Common myeloid progenitor, CD34-positive (primary cell): ENCODE results near the gene ARHGAP32.

ENCODE experiments used
- CTCF ChIA-PET: fragments of 350-600 bp; sonication (Branson Sonifier 250); formaldehyde crosslinking; loops from one replicate; lab custom pipeline; 2021; ENCODE audit warnings: antibody characterized with exemption; lab: Charles Lee
- POLR2A ChIA-PET: fragments of 350-600 bp; sonication (Branson Sonifier 250); formaldehyde crosslinking; loops from one replicate; lab custom pipeline; 2021; ENCODE audit warnings: antibody characterized with exemption; lab: Charles Lee
- DNase-seq, 3 donors: peaks; one replicate each; pipeline versions ENCODE4 v3.0.0 to v3.0.0-alpha.2; 2013
- H3K27ac ChIP-seq, 2 experiments: 1 replicate in 1 of 2; 2 replicates in 1 of 2; pipeline ENCODE4 v1.7.0; 2013; ENCODE audit warnings: inconsistent platforms in 2 of 2, low read length in 2 of 2, mild to moderate bottlenecking in 2 of 2, low read depth in 1 of 2, moderate library complexity in 1 of 2; ENCODE audit not compliant: severe bottlenecking in 2 of 2, insufficient read depth in 1 of 2, poor library complexity in 1 of 2
- H3K27me3 ChIP-seq, 5 experiments: replicated peaks in 2 of 5; 1 replicate in 3 of 5; 2 replicates in 2 of 5; pipeline versions ENCODE4 v1.6.1 to v1.7.0; 2013; ENCODE audit warnings: low read length in 4 of 5, mild to moderate bottlenecking in 2 of 5, moderate library complexity in 2 of 5, inconsistent platforms in 1 of 5; ENCODE audit not compliant: insufficient read depth in 5 of 5, control insufficient read depth in 4 of 5
- H3K36me3 ChIP-seq, 4 experiments: 1 replicate in 2 of 4; 2 replicates in 2 of 4; pipeline versions ENCODE4 v1.6.1 to v1.7.0; 2013; ENCODE audit warnings: low read length in 3 of 4, control low read depth in 1 of 4, mild to moderate bottlenecking in 1 of 4; ENCODE audit not compliant: control insufficient read depth in 4 of 4, insufficient read depth in 4 of 4
- H3K4me1 ChIP-seq, 4 experiments: 1 replicate in 3 of 4; 2 replicates in 1 of 4; pipeline versions ENCODE4 v1.6.1 to v1.7.1; 2013; ENCODE audit warnings: low read length in 3 of 4, mild to moderate bottlenecking in 3 of 4, control low read depth in 1 of 4, inconsistent platforms in 1 of 4, moderate library complexity in 1 of 4; ENCODE audit not compliant: control insufficient read depth in 4 of 4, insufficient read depth in 4 of 4; ENCODE audit errors: control extremely low read depth in 1 of 4
- H3K4me3 ChIP-seq, 7 experiments: 1 replicate in 4 of 7; 2 replicates in 3 of 7; pipeline versions ENCODE4 v1.5.1 to v1.7.0; 2013; ENCODE audit warnings: mild to moderate bottlenecking in 7 of 7, low read length in 6 of 7, moderate library complexity in 6 of 7, inconsistent platforms in 2 of 7, low read depth in 2 of 7, control low read depth in 1 of 7; ENCODE audit not compliant: insufficient read depth in 4 of 7, control insufficient read depth in 1 of 7; ENCODE audit errors: extremely low read depth in 1 of 7
- H3K9me3 ChIP-seq, 5 experiments: 1 replicate in 4 of 5; 2 replicates in 1 of 5; pipeline versions ENCODE4 v1.6.1 to v1.7.1; 2013; ENCODE audit warnings: low read length in 4 of 5, mild to moderate bottlenecking in 2 of 5, inconsistent platforms in 1 of 5, low read depth in 1 of 5, moderate library complexity in 1 of 5; ENCODE audit not compliant: control insufficient read depth in 4 of 5, insufficient read depth in 2 of 5; ENCODE audit errors: control extremely low read depth in 1 of 5
- WGBS: methylation state at CpG from one replicate; pipeline ENCODE4 v1.1.5; 2013; ENCODE audit not compliant: insufficient coverage; 5-methylcytosine and 5-hydroxymethylcytosine counted together

Gene ARHGAP32

GRCh38 chr11:128933481-128934178 is 258.5 kb downstream of the ARHGAP32 start:
- POLR2A ChIA-PET: no interaction called here
- no peaks in the 10 kb centered on the region for H3K27me3 ChIP-seq
- CTCF ChIA-PET: interaction anchor here (1.3 to 34.5 kb wide), 5 partner anchors 14 to 44 kb away, joined by 3 to 640 read pairs (median 10); partner anchors contain the start of gene KCNJ5

DNA sequence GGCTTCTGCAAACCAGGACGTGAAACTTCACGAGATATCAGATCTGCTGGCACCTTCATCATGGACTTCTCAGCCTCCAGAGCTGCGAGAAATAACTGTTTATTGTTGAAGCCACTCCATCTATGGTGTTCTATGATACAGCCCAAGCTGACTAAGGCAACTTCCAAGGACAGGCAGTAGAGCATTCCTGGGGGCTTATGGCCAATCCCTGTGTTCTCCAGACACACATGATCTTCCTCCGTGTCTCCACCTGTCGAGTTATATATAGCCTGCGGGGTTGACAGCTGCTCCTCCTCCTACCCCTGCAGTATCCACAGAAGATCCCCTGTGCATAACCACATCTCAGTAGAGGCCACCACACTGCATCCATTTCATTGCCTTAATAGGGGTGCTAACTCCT is 260.5 kb downstream of the ARHGAP32 start:
- H3K4me3 ChIP-seq: no peak overlapping the region
- POLR2A ChIA-PET: no interaction called here
- H3K27me3 ChIP-seq: peaks cover 0 to 2% (median 0%) of the 10 kb centered on the region in 5 experiments
- 100% methylated on average over 4 of the region's 6 CpGs for WGBS
- no peak overlapping the region for H3K27ac ChIP-seq
- H3K9me3 ChIP-seq: peaks cover 0 to 10% (median 5%) of the 10 kb centered on the region in 5 experiments
- H3K4me1 ChIP-seq: peaks cover 0 to 6% (median 0%) of the 10 kb centered on the region in 4 experiments
- no peaks in the 10 kb centered on the region for H3K36me3 ChIP-seq
- CTCF ChIA-PET: interaction anchor here (1.0 to 34.5 kb wide), 5 partner anchors 9 to 42 kb away, joined by 3 to 640 read pairs (median 3); partner anchors contain the start of gene KCNJ5
- DNase-seq: no peak

More at GRCh38 chr11:128933481-128934178, 258.5 kb downstream of the ARHGAP32 start:
- H3K9me3 ChIP-seq: peaks cover 0 to 10% (median 5%) of the 10 kb centered on the region in 5 experiments
- H3K4me1 ChIP-seq: peaks cover 0 to under 1% (median 0%) of the 10 kb centered on the region in 4 experiments
- DNase-seq: peak in 1 of 3 donors; percentile 23
- no peak overlapping the region for H3K27ac ChIP-seq
- WGBS: 91% methylated on average over 7 of the region's 7 CpGs
- no peak overlapping the region for H3K4me3 ChIP-seq
- no peaks in the 10 kb centered on the region for H3K36me3 ChIP-seq

DNA sequence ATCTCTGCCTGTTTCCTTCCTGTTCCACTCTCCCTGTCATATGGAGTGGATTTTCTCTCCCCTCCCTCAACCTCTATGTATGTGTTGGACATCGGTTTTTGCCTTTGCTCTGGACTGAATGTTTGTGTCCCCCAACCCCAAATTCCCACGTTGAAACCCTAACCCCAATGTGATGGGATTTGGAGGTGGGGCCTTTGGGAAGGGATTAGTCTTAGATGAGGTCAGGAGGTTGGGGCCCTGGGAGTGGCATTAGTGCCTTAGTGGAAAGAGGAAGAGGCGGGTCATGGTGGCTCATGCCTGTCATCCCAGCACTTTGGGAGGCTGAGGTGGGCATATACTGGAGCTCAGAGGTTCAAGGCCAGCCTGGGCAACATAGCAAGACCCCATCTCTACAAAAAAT is 261.1 kb downstream of the ARHGAP32 start:
- no CpG with 5 or more reads among the region's 3 CpGs for WGBS
- Histone ChIP-seq H3K4me1 (peaks cover 0 to 6% (median 0%) of the 10 kb centered on the region in 4 experiments), H3K4me3 (no peak overlapping the region), H3K36me3 (no peaks in the 10 kb centered on the region), H3K27me3 (peaks cover 0 to 5% (median 0%) of the 10 kb centered on the region in 5 experiments), H3K9me3 (peaks cover 0 to 10% (median 5%) of the 10 kb centered on the region in 5 experiments), H3K27ac (no peak overlapping the region)
- CTCF ChIA-PET: interaction anchor here (1.0 to 34.5 kb wide), 4 partner anchors 10 to 42 kb away, joined by 3 to 640 read pairs (median 3); partner anchors contain the start of gene KCNJ5
- POLR2A ChIA-PET: no interaction called here
- DNase-seq: no peak

DNA sequence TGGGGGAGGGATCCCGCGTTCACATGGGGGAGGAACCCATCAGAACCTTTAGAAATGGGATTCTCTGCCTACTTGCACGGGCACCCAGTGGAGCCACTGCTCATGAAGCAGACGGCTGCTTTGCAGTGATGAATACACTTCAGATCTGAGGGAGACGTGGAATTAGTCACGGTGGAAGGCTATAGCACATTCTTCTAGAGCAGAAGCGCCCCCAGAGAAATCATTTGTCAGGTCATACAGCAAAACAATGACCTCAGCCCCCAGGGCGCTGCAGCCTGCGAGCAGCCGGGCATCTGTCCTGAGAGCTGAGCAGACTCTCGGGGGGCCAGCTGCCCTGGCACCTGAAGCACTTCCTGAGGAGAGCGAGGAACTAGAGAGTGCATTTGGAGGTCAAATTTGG is 262.1 kb downstream of the ARHGAP32 start:
- H3K27ac ChIP-seq: no peak overlapping the region
- no peak for DNase-seq
- peaks cover 0 to 10% (median 5%) of the 10 kb centered on the region in 5 experiments for H3K9me3 ChIP-seq
- no peaks in the 10 kb centered on the region for H3K36me3 ChIP-seq
- CTCF ChIA-PET: interaction anchor here (1.6 kb wide), 1 partner anchor 22 kb away, joined by 5 read pairs; no protein-coding TSS in a partner anchor
- POLR2A ChIA-PET: no interaction called here
- peaks cover 0 to 6% (median 0%) of the 10 kb centered on the region in 4 experiments for H3K4me1 ChIP-seq
- WGBS: 98% methylated on average over 10 of the region's 12 CpGs
- no peak overlapping the region for H3K4me3 ChIP-seq
- H3K27me3 ChIP-seq: peaks cover 0 to 5% (median 0%) of the 10 kb centered on the region in 5 experiments

DNA sequence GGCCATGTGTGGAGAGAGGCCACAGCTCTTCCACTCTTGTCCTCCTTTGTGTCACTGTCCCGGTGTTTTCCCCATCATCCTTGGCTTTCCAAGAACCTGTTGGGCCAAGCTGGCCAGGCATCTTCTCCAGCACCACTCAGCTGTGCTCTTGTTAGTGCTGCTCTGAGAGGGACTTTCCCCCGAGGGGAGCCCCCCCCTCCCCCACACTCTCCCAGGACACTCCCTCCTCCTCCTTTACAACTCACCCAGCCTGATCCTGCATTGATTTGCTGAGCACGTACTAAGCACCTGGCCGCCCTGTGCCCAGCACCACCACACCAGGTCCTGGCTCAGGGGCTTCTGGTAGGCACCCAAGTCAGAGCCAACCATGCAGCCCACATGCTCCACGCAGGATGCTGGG is 262.7 kb downstream of the ARHGAP32 start:
- POLR2A ChIA-PET: no interaction called here

DNA sequence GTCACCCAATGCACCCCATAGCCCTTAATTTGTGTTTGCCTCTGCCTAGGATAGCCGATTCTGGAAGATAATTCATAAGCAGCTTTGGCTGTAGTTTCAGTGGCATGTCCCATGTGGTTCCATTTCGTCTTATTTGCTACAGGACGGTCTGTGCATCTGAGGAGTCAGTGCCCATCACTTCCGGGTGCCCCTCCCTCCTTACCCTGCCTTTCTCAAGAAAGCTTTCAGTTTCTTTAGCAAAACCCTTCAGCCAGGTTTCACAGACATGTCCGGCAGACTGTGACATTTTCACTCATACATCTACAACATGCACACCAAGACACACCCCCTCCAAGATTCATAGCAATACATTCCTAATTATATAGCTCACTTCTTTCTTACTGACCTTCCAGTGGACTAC is 263.7 kb downstream of the ARHGAP32 start:
- H3K4me3 ChIP-seq: peak overlapping the region in 1 of 7 experiments; percentile 11
- H3K36me3 ChIP-seq: no peaks in the 10 kb centered on the region
- DNase-seq: peak in 2 of 3 donors; percentile 48 to 51
- ChIA-PET CTCF (interaction anchor here (0.9 to 5.3 kb wide), 10 partner anchors 9 to 771 kb away, joined by 3 to 25 read pairs (median 6); no protein-coding TSS in a partner anchor), POLR2A (no interaction called here)
- peaks cover 0 to 4% (median 0%) of the 10 kb centered on the region in 5 experiments for H3K9me3 ChIP-seq
- peaks cover 0 to 9% (median 0%) of the 10 kb centered on the region in 5 experiments for H3K27me3 ChIP-seq
- H3K4me1 ChIP-seq: peaks cover 0 to 6% (median 0%) of the 10 kb centered on the region in 4 experiments
- WGBS: 75% methylated on average over 5 of the region's 5 CpGs
- H3K27ac ChIP-seq: no peak overlapping the region

More for the DNA sequence above, 262.7 kb downstream of the ARHGAP32 start:
- no peak for DNase-seq
- peaks cover 0 to 10% (median 5%) of the 10 kb centered on the region in 5 experiments for H3K9me3 ChIP-seq
- CTCF ChIA-PET: interaction anchor here (0.7 to 5.3 kb wide), 5 partner anchors 18 to 44 kb away, joined by 3 to 25 read pairs (median 9); no protein-coding TSS in a partner anchor
- peaks cover 0 to 6% (median 0%) of the 10 kb centered on the region in 5 experiments for H3K27me3 ChIP-seq
- H3K4me1 ChIP-seq: peaks cover 0 to 6% (median 0%) of the 10 kb centered on the region in 4 experiments
- no peak overlapping the region for H3K4me3 ChIP-seq
- 91% methylated on average over 4 of the region's 5 CpGs for WGBS
- no peak overlapping the region for H3K27ac ChIP-seq
- no peaks in the 10 kb centered on the region for H3K36me3 ChIP-seq
